ENCODE results near the gene NSFL1C. TPM values are rescaled to one million over a fixed set of nuclear protein-coding genes. Genes with fewer than 3 reads are reported as not detected.

NSFL1C gene
- total RNA-seq, 2 donors from 2014 or later, result 29.2 to 51.5 TPM

GRCh38 chr20:1491860-1492642 lies 25.4 kb upstream of the NSFL1C start:
- Mint-ChIP-seq H3K27me3 (peaks cover 17% of the 10 kb centered on the region), H3K4me3 (no peak overlapping the region), H3K9me3 (no peaks in the 10 kb centered on the region), H3K36me3 (ENCODE audit: low read depth) (no peaks in the 10 kb centered on the region), H3K4me1 (no peaks in the 10 kb centered on the region), H3K27ac (no peak overlapping the region)
- ATAC-seq (replicated peaks), result no peak

GRCh38 chr20:1491281-1491840 lies 24.7 kb upstream of the NSFL1C start, which contains the start of gene SIRPB2:
Gene SIRPB2 (minus strand): TSS chr20:1491420. CDS start chr20:1491359, 61 bp downstream.
- H3K27me3 Mint-ChIP-seq, result peaks cover 19% of the 10 kb centered on the region

GRCh38 chr20:1490643-1491195 lies 24.1 kb upstream of the NSFL1C start:
- no peak overlapping the region for H3K4me3 Mint-ChIP-seq
- no peaks in the 10 kb centered on the region for H3K4me1 Mint-ChIP-seq
- peaks cover 19% of the 10 kb centered on the region for H3K27me3 Mint-ChIP-seq
- ATAC-seq (replicated peaks), result no peak
- no peak overlapping the region for H3K27ac Mint-ChIP-seq
- H3K36me3 Mint-ChIP-seq (ENCODE audit: low read depth), result no peaks in the 10 kb centered on the region
- no peaks in the 10 kb centered on the region for H3K9me3 Mint-ChIP-seq

More at GRCh38 chr20:1491281-1491840, 24.7 kb upstream of the NSFL1C start, which contains the start of gene SIRPB2:
- H3K4me1 Mint-ChIP-seq, result no peaks in the 10 kb centered on the region
- no peak for ATAC-seq (replicated peaks)
- H3K36me3 Mint-ChIP-seq (ENCODE audit: low read depth), result no peaks in the 10 kb centered on the region
- H3K27ac Mint-ChIP-seq, result no peak within 1 kb of the TSS
- no peak within 1 kb of the TSS for H3K4me3 Mint-ChIP-seq
- H3K9me3 Mint-ChIP-seq, result no peaks in the 10 kb centered on the region

- Mint-ChIP-seq H3K9me3 (no peaks in the 10 kb centered on the region), H3K27ac (no peak overlapping the region), H3K4me3 (no peak overlapping the region), H3K27me3 (peaks cover 25% of the 10 kb centered on the region), H3K36me3 (ENCODE audit: low read depth) (no peaks in the 10 kb centered on the region), H3K4me1 (no peaks in the 10 kb centered on the region)
- no peak for ATAC-seq (replicated peaks)
Observed at GRCh38 chr20:1489764-1490436, 23.3 kb upstream of the NSFL1C start.

GRCh38 chr20:1489325-1489724 lies 22.7 kb upstream of the NSFL1C start:
- ATAC-seq (replicated peaks), result no peak
- Mint-ChIP-seq H3K27me3 (peaks cover 29% of the 10 kb centered on the region), H3K4me1 (no peaks in the 10 kb centered on the region), H3K9me3 (no peaks in the 10 kb centered on the region), H3K27ac (no peak overlapping the region), H3K4me3 (no peak overlapping the region), H3K36me3 (ENCODE audit: low read depth) (no peaks in the 10 kb centered on the region)

- no peaks in the 10 kb centered on the region for H3K4me1 Mint-ChIP-seq
- no peak overlapping the region for H3K27ac Mint-ChIP-seq
- ATAC-seq (replicated peaks), result no peak
- H3K36me3 Mint-ChIP-seq (ENCODE audit: low read depth), result no peaks in the 10 kb centered on the region
- peaks cover 44% of the 10 kb centered on the region for H3K27me3 Mint-ChIP-seq
- no peak overlapping the region for H3K4me3 Mint-ChIP-seq
- H3K9me3 Mint-ChIP-seq, result no peaks in the 10 kb centered on the region
Observed at GRCh38 chr20:1486566-1486965, 19.9 kb upstream of the NSFL1C start.

- Mint-ChIP-seq H3K27ac (no peak overlapping the region), H3K4me3 (no peak overlapping the region), H3K36me3 (ENCODE audit: low read depth) (no peaks in the 10 kb centered on the region), H3K4me1 (no peaks in the 10 kb centered on the region), H3K27me3 (peaks cover 45% of the 10 kb centered on the region), H3K9me3 (no peaks in the 10 kb centered on the region)
- ATAC-seq (replicated peaks), result no peak
Observed at GRCh38 chr20:1484438-1485116, 17.9 kb upstream of the NSFL1C start.

- H3K9me3 Mint-ChIP-seq, result no peaks in the 10 kb centered on the region
- H3K4me1 Mint-ChIP-seq, result no peaks in the 10 kb centered on the region
- no peak overlapping the region for H3K4me3 Mint-ChIP-seq
- ATAC-seq (replicated peaks), result no peak
- no peaks in the 10 kb centered on the region for H3K36me3 Mint-ChIP-seq (ENCODE audit: low read depth)
- H3K27ac Mint-ChIP-seq, result no peak overlapping the region
- peaks cover 34% of the 10 kb centered on the region for H3K27me3 Mint-ChIP-seq
Observed at GRCh38 chr20:1479831-1480595, 13.4 kb upstream of the NSFL1C start.

GRCh38 chr20:1478566-1478965 lies 11.9 kb upstream of the NSFL1C start:
- H3K27ac Mint-ChIP-seq, result no peak overlapping the region
- peak; percentile 14 for ATAC-seq (replicated peaks)
- no peaks in the 10 kb centered on the region for H3K9me3 Mint-ChIP-seq
- H3K4me1 Mint-ChIP-seq, result no peaks in the 10 kb centered on the region
- H3K36me3 Mint-ChIP-seq (ENCODE audit: low read depth), result no peaks in the 10 kb centered on the region
- H3K27me3 Mint-ChIP-seq, result peaks cover 21% of the 10 kb centered on the region
- no peak overlapping the region for H3K4me3 Mint-ChIP-seq

- Mint-ChIP-seq H3K27ac (no peak overlapping the region), H3K27me3 (peaks cover 23% of the 10 kb centered on the region), H3K4me3 (no peak overlapping the region), H3K4me1 (no peaks in the 10 kb centered on the region), H3K9me3 (no peaks in the 10 kb centered on the region), H3K36me3 (ENCODE audit: low read depth) (no peaks in the 10 kb centered on the region)
- no peak for ATAC-seq (replicated peaks)
Observed at GRCh38 chr20:1477896-1478490, 11.3 kb upstream of the NSFL1C start.

- H3K36me3 Mint-ChIP-seq (ENCODE audit: low read depth), result no peaks in the 10 kb centered on the region
- ATAC-seq (replicated peaks), result no peak
- no peaks in the 10 kb centered on the region for H3K9me3 Mint-ChIP-seq
- H3K4me1 Mint-ChIP-seq, result no peaks in the 10 kb centered on the region
- H3K4me3 Mint-ChIP-seq, result no peak overlapping the region
- H3K27ac Mint-ChIP-seq, result no peak overlapping the region
- peaks cover 15% of the 10 kb centered on the region for H3K27me3 Mint-ChIP-seq
Observed at GRCh38 chr20:1474817-1475603, 8.4 kb upstream of the NSFL1C start.

- peaks cover 15% of the 10 kb centered on the region for H3K27me3 Mint-ChIP-seq
- no peak overlapping the region for H3K27ac Mint-ChIP-seq
- no peaks in the 10 kb centered on the region for H3K9me3 Mint-ChIP-seq
- H3K4me3 Mint-ChIP-seq, result no peak overlapping the region
- H3K4me1 Mint-ChIP-seq, result no peaks in the 10 kb centered on the region
- no peak for ATAC-seq (replicated peaks)
- H3K36me3 Mint-ChIP-seq (ENCODE audit: low read depth), result no peaks in the 10 kb centered on the region
Observed at GRCh38 chr20:1474325-1474724, 7.7 kb upstream of the NSFL1C start.

Measured in activated T-helper 17 cell treated with anti-CD3 and anti-CD28 coated beads, Interleukin-2, amount 50 U/mL, for 72 hours (primary cell).